Measurements from ENCODE around the gene TXNDC2.

TXNDC2 gene

GRCh38 chr18:9884090-9884489, 1.7 kb upstream of the TXNDC2 start:
- Histone ChIP-seq H3K27me3 (replicated peaks; ENCODE audit: insufficient read depth, low read length) (no peaks in the 10 kb centered on the region), H3K9me3 (replicated peaks; ENCODE audit: insufficient read depth, low read length) (no peaks in the 10 kb centered on the region), H3K4me2 (ENCODE audit: low read depth, low read length) (no peak overlapping the region), H3K36me3 (replicated peaks; ENCODE audit: insufficient read depth, low read length) (no peaks in the 10 kb centered on the region), H3K4me1 (ENCODE audit: low read length) (no peaks in the 10 kb centered on the region), H2AFZ (ENCODE audit: low read length) (no peak overlapping the region), H3K4me3 (ENCODE audit: low read length) (no peak overlapping the region), H3K27ac (ENCODE audit: low read length) (no peak overlapping the region), H3K9me2 (replicated peaks; ENCODE audit: insufficient read depth, low read length) (no peaks in the 10 kb centered on the region), H4K20me1 (ENCODE audit: insufficient read depth, low read length) (no peaks in the 10 kb centered on the region), H3K9ac (ENCODE audit: low read length) (no peak overlapping the region), H3K79me2 (ENCODE audit: low read length) (no peaks in the 10 kb centered on the region), H3F3A (ENCODE audit: insufficient read depth, low read length) (no peaks in the 10 kb centered on the region)
- TF ChIP-seq EZH2phosphoT487 (IDR thresholded peaks at IDR 0.05; ENCODE audit: low read length): no peak
- TF ChIP-seq, protein P1, sequence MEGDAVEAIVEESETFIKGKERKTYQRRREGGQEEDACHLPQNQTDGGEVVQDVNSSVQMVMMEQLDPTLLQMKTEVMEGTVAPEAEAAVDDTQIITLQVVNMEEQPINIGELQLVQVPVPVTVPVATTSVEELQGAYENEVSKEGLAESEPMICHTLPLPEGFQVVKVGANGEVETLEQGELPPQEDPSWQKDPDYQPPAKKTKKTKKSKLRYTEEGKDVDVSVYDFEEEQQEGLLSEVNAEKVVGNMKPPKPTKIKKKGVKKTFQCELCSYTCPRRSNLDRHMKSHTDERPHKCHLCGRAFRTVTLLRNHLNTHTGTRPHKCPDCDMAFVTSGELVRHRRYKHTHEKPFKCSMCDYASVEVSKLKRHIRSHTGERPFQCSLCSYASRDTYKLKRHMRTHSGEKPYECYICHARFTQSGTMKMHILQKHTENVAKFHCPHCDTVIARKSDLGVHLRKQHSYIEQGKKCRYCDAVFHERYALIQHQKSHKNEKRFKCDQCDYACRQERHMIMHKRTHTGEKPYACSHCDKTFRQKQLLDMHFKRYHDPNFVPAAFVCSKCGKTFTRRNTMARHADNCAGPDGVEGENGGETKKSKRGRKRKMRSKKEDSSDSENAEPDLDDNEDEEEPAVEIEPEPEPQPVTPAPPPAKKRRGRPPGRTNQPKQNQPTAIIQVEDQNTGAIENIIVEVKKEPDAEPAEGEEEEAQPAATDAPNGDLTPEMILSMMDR (IDR thresholded peaks at IDR 0.05; ENCODE audit: low read length): no peak
- no peak for TF ChIP-seq EZH2 (optimal IDR thresholded peaks at IDR 0.05; ENCODE audit: low read depth, low read length)
- no peak for DNase-seq

GRCh38 chr18:9884532-9885140, 1.1 kb upstream of the TXNDC2 start:
- no peak overlapping the region for H2AFZ ChIP-seq (ENCODE audit: low read length)
- no peaks in the 10 kb centered on the region for H3K9me2 ChIP-seq (replicated peaks; ENCODE audit: insufficient read depth, low read length)
- H3K27me3 ChIP-seq (replicated peaks; ENCODE audit: insufficient read depth, low read length): no peaks in the 10 kb centered on the region
- TF ChIP-seq, protein P1 (IDR thresholded peaks at IDR 0.05; ENCODE audit: low read length): no peak
- no peak for TF ChIP-seq EZH2phosphoT487 (IDR thresholded peaks at IDR 0.05; ENCODE audit: low read length)
- no peak for TF ChIP-seq EZH2 (optimal IDR thresholded peaks at IDR 0.05; ENCODE audit: low read depth, low read length)
- no peak overlapping the region for H3K9ac ChIP-seq (ENCODE audit: low read length)
- H3K79me2 ChIP-seq (ENCODE audit: low read length): no peaks in the 10 kb centered on the region
- H4K20me1 ChIP-seq (ENCODE audit: insufficient read depth, low read length): no peaks in the 10 kb centered on the region
- H3K4me2 ChIP-seq (ENCODE audit: low read depth, low read length): no peak overlapping the region
- H3F3A ChIP-seq (ENCODE audit: insufficient read depth, low read length): no peaks in the 10 kb centered on the region
- H3K36me3 ChIP-seq (replicated peaks; ENCODE audit: insufficient read depth, low read length): no peaks in the 10 kb centered on the region
- no peaks in the 10 kb centered on the region for H3K9me3 ChIP-seq (replicated peaks; ENCODE audit: insufficient read depth, low read length)
- no peak overlapping the region for H3K27ac ChIP-seq (ENCODE audit: low read length)
- DNase-seq: no peak
- no peaks in the 10 kb centered on the region for H3K4me1 ChIP-seq (ENCODE audit: low read length)
- no peak overlapping the region for H3K4me3 ChIP-seq (ENCODE audit: low read length)

DNA sequence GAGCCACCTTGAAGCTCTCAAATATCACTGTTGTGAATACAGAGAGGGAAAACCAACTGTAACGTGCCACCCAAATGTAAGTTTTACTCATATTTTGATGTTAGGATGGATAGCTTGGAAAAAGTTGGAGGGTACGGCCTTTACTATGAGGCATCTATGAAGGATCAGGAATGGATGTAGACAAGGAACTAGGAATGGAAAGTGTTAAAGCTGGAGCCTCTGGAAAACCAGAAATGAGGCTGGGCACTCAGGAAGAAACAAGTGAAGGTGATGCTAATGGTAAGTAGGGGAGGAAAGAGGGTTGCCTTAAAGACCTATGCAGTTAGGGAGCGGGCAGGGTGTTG, 204 bp downstream of the TXNDC2 start:
- H2AFZ ChIP-seq (ENCODE audit: low read length): no peak overlapping the region
- TF ChIP-seq, protein P1 (IDR thresholded peaks at IDR 0.05; ENCODE audit: low read length): no peak
- TF ChIP-seq EZH2 (optimal IDR thresholded peaks at IDR 0.05; ENCODE audit: low read depth, low read length): no peak
- no peak for TF ChIP-seq EZH2phosphoT487 (IDR thresholded peaks at IDR 0.05; ENCODE audit: low read length)
- no peaks in the 10 kb centered on the region for H3K4me1 ChIP-seq (ENCODE audit: low read length)
- no peaks in the 10 kb centered on the region for H4K20me1 ChIP-seq (ENCODE audit: insufficient read depth, low read length)
- no peaks in the 10 kb centered on the region for H3K9me3 ChIP-seq (replicated peaks; ENCODE audit: insufficient read depth, low read length)
- H3K4me3 ChIP-seq (ENCODE audit: low read length): no peak overlapping the region
- no peaks in the 10 kb centered on the region for H3K9me2 ChIP-seq (replicated peaks; ENCODE audit: insufficient read depth, low read length)
- no peak overlapping the region for H3K27ac ChIP-seq (ENCODE audit: low read length)
- H3K36me3 ChIP-seq (replicated peaks; ENCODE audit: insufficient read depth, low read length): no peaks in the 10 kb centered on the region
- H3K27me3 ChIP-seq (replicated peaks; ENCODE audit: insufficient read depth, low read length): no peaks in the 10 kb centered on the region
- H3K4me2 ChIP-seq (ENCODE audit: low read depth, low read length): no peak overlapping the region
- DNase-seq: no peak
- H3K79me2 ChIP-seq (ENCODE audit: low read length): no peaks in the 10 kb centered on the region
- no peak overlapping the region for H3K9ac ChIP-seq (ENCODE audit: low read length)
- no peaks in the 10 kb centered on the region for H3F3A ChIP-seq (ENCODE audit: insufficient read depth, low read length)
